Esophagus muscularis mucosa (tissue), 4 donors: ENCODE results near the gene HRH2. TPM values are rescaled to one million over a fixed set of nuclear protein-coding genes. Genes with fewer than 3 reads are reported as not detected.

Experiments used
- DNase-seq: peaks from one replicate; pipeline ENCODE4 v3.0.0-alpha.2; 2017; ENCODE audit errors: extremely low spot score
- H3K27ac ChIP-seq, 4 donors: fragments of 200-600 bp; sonication (generic); replicated peaks in 1 of 4; 1 replicate in 3 of 4; 2 replicates in 1 of 4; pipeline ENCODE4 v1.5.1; 2016 to 2019; ENCODE audit warnings: mild to moderate bottlenecking in 1 of 4
- H3K27me3 ChIP-seq, 4 donors: fragments of 200-600 bp; sonication (generic); one replicate each; pipeline versions ENCODE4 v1.5.1 to v1.6.0; 2016 to 2019
- H3K36me3 ChIP-seq, 4 donors: fragments of 200-600 bp; sonication (generic); one replicate each; pipeline ENCODE4 v1.5.1; 2016 to 2019
- H3K4me1 ChIP-seq, 4 donors: fragments of 200-600 bp; sonication (generic); one replicate each; pipeline ENCODE4 v1.5.1; 2016 to 2019
- H3K4me3 ChIP-seq, 4 donors: fragments of 200-600 bp; sonication (generic); 1 replicate in 2 of 4; 2 replicates in 2 of 4; pipeline ENCODE4 v1.5.1; 2016 to 2019; ENCODE audit warnings: mild to moderate bottlenecking in 4 of 4, moderate library complexity in 1 of 4
- H3K9me3 ChIP-seq, 4 donors: fragments of 200-600 bp; sonication (generic); 1 replicate in 3 of 4; 2 replicates in 1 of 4; pipeline ENCODE4 v1.5.1; 2016 to 2019
- CTCF ChIP-seq, 3 experiments: fragments of 200-600 bp in 2 of 3; fragments of 450-650 bp in 1 of 3; sonication (generic) in 2 of 3; IDR thresholded peaks; one replicate each; pipeline ENCODE4 v1.5.1; 2017 to 2019; ENCODE audit warnings: antibody characterized with exemption in 3 of 3, mild to moderate bottlenecking in 2 of 3, moderate library complexity in 1 of 3
- EP300 ChIP-seq: sonication (generic); formaldehyde crosslinking; IDR thresholded peaks from one replicate; pipeline ENCODE4 v1.6.1; 2017; ENCODE audit warnings: antibody characterized with exemption
- POLR2A ChIP-seq: fragments of 450-650 bp; IDR thresholded peaks from one replicate; pipeline ENCODE4 v1.6.1; 2017; ENCODE audit warnings: antibody characterized with exemption, moderate library complexity, mild to moderate bottlenecking, low read depth
- POLR2AphosphoS5 ChIP-seq, 2 donors: sonication (generic); formaldehyde crosslinking; IDR thresholded peaks; one replicate each; pipeline ENCODE4 v1.6.1; 2017; ENCODE audit warnings: antibody characterized with exemption in 2 of 2
- WGBS: methylation state at CpG from one replicate; pipeline ENCODE4 v1.1.5; 2018; 5-methylcytosine and 5-hydroxymethylcytosine counted together
- intact Hi-C: fragments of 100-400 bp; cut with DNase I; formaldehyde crosslinking; loops from one replicate; pipeline ENCODE4 v1.15.1; 2023
- total RNA-seq, 4 donors: library from RNA; depleted of rRNA; stranded (reverse); fragments of >200 nt; gene quantifications; one replicate each; pipeline versions ENCODE4 v1.1.0 to v1.2.1, GENCODE V29; 2016

The HRH2 gene
- total RNA-seq, 4 donors from 2014 or later = 1.9 to 10.9 (median 2.8) TPM

GRCh38 chr5:175620527-175620926 lies 37.3 kb upstream of the HRH2 start:
- no peak overlapping the region for H3K27ac ChIP-seq
- intact Hi-C loops = no loop called here
- no peaks in the 10 kb centered on the region for H3K4me1 ChIP-seq
- no peak overlapping the region for H3K4me3 ChIP-seq
- H3K9me3 ChIP-seq = peaks cover 0 to 4% (median 0%) of the 10 kb centered on the region in 4 donors
- WGBS = 89% methylated on average over 1 of the region's 1 CpG
- DNase-seq = no peak
- H3K27me3 ChIP-seq = peaks cover 0 to 7% (median 0%) of the 10 kb centered on the region in 4 donors
- H3K36me3 ChIP-seq = no peaks in the 10 kb centered on the region
- TF ChIP-seq POLR2AphosphoS5 (IDR thresholded peaks at IDR 0.05) (no peak), EP300 (no peak), CTCF (IDR thresholded peaks at IDR 0.05) (no peak)

- Histone ChIP-seq H3K4me1 (no peaks in the 10 kb centered on the region), H3K36me3 (no peaks in the 10 kb centered on the region), H3K9me3 (peaks cover 0 to 8% (median 2%) of the 10 kb centered on the region in 4 donors), H3K4me3 (no peak overlapping the region), H3K27me3 (peaks cover 0 to 3% (median 0%) of the 10 kb centered on the region in 4 donors), H3K27ac (no peak overlapping the region)
- TF ChIP-seq POLR2AphosphoS5 (IDR thresholded peaks at IDR 0.05) (no peak), CTCF (IDR thresholded peaks at IDR 0.05) (no peak), EP300 (no peak), POLR2A (no peak)
- intact Hi-C loops = no loop called here
- 68% methylated on average over 1 of the region's 1 CpG for WGBS
- no peak for DNase-seq
Measured at GRCh38 chr5:175621971-175622370, 35.9 kb upstream of the HRH2 start.

GRCh38 chr5:175623088-175623487 lies 34.8 kb upstream of the HRH2 start:
- WGBS = 67% methylated on average over 7 of the region's 7 CpGs
- Histone ChIP-seq H3K9me3 (peaks cover 0 to 8% (median 2%) of the 10 kb centered on the region in 4 donors), H3K4me3 (no peak overlapping the region), H3K27me3 (peaks cover 0 to 3% (median 0%) of the 10 kb centered on the region in 4 donors), H3K27ac (no peak overlapping the region), H3K36me3 (no peaks in the 10 kb centered on the region), H3K4me1 (no peaks in the 10 kb centered on the region)
- intact Hi-C loops = no loop called here
- TF ChIP-seq POLR2AphosphoS5 (IDR thresholded peaks at IDR 0.05) = no peak
- no peak for TF ChIP-seq EP300
- no peak for TF ChIP-seq POLR2A
- no peak for TF ChIP-seq CTCF (IDR thresholded peaks at IDR 0.05)
- no peak for DNase-seq

GRCh38 chr5:175624316-175624715 lies 33.6 kb upstream of the HRH2 start:
- H3K4me1 ChIP-seq = no peaks in the 10 kb centered on the region
- no peak for DNase-seq
- WGBS = 70% methylated on average over 2 of the region's 3 CpGs
- H3K9me3 ChIP-seq = peaks cover 0 to 9% (median 3%) of the 10 kb centered on the region in 4 donors
- no peak overlapping the region for H3K4me3 ChIP-seq
- no peak overlapping the region for H3K27ac ChIP-seq
- peaks cover 0 to 6% (median 0%) of the 10 kb centered on the region in 4 donors for H3K27me3 ChIP-seq
- no peaks in the 10 kb centered on the region for H3K36me3 ChIP-seq
- intact Hi-C loops = no loop called here
- TF ChIP-seq EP300 (no peak), CTCF (IDR thresholded peaks at IDR 0.05) (no peak), POLR2AphosphoS5 (IDR thresholded peaks at IDR 0.05) (no peak), POLR2A (no peak)

GRCh38 chr5:175627005-175627404 lies 30.9 kb upstream of the HRH2 start:
- WGBS = 50% methylated on average over 1 of the region's 5 CpGs
- peaks cover 0 to 6% (median 0%) of the 10 kb centered on the region in 4 donors for H3K27me3 ChIP-seq
- intact Hi-C loops = no loop called here
- no peak overlapping the region for H3K4me3 ChIP-seq
- no peak overlapping the region for H3K27ac ChIP-seq
- DNase-seq = no peak
- TF ChIP-seq POLR2A (no peak), EP300 (no peak), POLR2AphosphoS5 (IDR thresholded peaks at IDR 0.05) (no peak), CTCF (IDR thresholded peaks at IDR 0.05) (no peak)
- H3K4me1 ChIP-seq = no peaks in the 10 kb centered on the region
- H3K9me3 ChIP-seq = peaks cover 0 to 24% (median 13%) of the 10 kb centered on the region in 4 donors
- no peaks in the 10 kb centered on the region for H3K36me3 ChIP-seq
